HFF-Myc (cell line): ENCODE data around the gene CPNE5.

Experiments
- DNase-seq: peaks from one replicate; pipeline ENCODE4 v3.0.0-alpha.2; 2011; ENCODE audit warnings: low read depth; ENCODE audit errors: extremely low read depth
- H3K4me3 ChIP-seq: replicated peaks from 2 replicates; pipeline ENCODE4 v1.5.1; 2011; ENCODE audit warnings: low read depth, mild to moderate bottlenecking, control low read depth, low read length
- TF ChIP-seq, protein P1 (sequence below): IDR thresholded peaks from 2 replicates; pipeline ENCODE4 v1.5.1; 2012; ENCODE audit warnings: mild to moderate bottlenecking, low read depth, low read length, control low read depth; ENCODE audit errors: missing control alignments

CPNE5 gene

DNA sequence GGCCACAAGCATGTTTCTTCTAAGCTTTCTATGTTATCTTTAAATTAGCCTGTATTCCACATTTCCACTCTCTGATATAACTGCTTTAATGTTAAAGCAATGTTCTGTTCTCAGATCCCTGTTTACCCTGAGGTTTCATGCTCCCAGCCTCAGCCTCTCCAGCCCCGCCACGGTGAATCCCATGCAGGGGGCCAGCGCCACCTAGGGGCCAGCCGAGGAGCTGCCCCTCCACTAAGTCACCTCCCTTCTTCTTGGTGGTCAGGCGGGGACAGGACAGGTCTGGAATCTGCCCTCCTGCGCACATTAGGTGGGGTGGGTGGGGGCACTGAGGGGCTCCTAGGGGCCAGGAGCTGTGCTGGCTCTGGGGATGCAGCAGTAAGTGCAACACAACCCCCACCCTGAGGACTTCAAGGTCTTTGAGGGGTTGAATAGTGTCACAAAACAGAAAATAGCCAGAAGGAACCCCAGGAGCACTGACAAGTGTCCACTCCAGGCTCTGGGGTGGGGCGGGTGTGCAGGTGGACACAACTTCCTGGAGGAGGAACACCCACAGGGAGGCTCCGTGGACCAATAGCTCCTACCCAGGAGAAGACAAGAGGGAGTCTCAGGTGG, 80.0 kb downstream of the CPNE5 start:
- TF ChIP-seq, protein P1, sequence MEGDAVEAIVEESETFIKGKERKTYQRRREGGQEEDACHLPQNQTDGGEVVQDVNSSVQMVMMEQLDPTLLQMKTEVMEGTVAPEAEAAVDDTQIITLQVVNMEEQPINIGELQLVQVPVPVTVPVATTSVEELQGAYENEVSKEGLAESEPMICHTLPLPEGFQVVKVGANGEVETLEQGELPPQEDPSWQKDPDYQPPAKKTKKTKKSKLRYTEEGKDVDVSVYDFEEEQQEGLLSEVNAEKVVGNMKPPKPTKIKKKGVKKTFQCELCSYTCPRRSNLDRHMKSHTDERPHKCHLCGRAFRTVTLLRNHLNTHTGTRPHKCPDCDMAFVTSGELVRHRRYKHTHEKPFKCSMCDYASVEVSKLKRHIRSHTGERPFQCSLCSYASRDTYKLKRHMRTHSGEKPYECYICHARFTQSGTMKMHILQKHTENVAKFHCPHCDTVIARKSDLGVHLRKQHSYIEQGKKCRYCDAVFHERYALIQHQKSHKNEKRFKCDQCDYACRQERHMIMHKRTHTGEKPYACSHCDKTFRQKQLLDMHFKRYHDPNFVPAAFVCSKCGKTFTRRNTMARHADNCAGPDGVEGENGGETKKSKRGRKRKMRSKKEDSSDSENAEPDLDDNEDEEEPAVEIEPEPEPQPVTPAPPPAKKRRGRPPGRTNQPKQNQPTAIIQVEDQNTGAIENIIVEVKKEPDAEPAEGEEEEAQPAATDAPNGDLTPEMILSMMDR = peak; percentile 98
- DNase-seq = no peak
- H3K4me3 ChIP-seq = no peak overlapping the region

DNA sequence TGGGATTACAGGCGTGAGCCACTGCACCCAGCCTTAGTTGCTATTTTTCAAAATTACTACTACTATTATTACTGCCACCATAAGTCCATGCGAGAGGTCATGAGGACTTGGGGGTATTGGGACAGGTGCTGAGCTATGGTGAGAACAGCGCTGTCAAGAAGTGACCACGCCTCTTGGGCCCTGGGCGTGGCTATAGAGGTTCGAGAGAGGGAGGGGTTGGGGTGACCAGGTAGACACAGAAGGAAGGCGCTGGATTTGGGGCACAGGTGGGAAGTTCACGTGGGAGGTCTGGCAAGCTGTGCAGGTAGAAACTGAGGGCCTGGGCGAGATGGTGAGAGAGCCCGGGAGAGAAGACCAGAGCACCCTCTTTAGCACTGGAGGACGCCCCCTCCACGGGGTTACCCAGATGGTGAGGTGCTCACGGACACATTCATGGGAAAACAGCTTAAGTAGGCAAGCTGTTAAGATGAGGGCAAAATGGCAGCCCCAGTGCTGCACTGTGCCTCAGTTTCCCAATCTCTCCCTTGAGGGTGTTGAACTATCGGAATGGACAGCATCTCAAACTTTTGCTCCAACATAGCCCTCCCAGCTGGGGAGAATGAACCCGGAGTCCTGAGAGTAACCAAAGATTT, 80.6 kb downstream of the CPNE5 start:
- no peak overlapping the region for H3K4me3 ChIP-seq
- no peak for DNase-seq
- TF ChIP-seq, protein P1 = no peak

DNA sequence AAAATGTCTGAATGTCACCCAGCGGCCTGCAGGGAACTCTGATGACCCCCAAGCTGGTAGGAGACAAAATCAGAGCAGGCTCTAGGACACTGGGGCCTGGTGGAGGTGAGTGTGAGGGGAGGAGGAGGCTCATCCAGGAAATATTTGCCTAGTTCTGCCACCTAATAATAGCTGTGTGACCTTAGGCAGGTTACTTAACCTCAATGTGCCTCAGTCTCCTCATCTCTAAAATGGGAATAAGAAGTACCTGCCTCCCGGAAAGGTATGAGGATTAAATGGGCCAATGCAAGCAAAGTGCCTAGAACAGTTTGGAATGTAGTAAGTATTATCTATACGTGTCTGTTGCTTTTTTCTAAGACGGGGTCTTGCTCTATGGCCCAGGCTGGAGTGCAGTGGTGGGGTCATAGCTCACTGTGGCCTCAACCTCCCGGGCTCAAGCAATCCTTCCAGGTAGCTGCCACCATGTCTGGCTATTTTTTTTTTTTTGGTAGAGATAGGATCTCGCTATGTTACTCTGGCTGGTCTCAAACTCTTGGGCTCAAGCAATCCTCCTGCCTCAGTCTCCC, 81.2 kb downstream of the CPNE5 start:
- no peak for DNase-seq
- no peak overlapping the region for H3K4me3 ChIP-seq
- TF ChIP-seq, protein P1 = no peak

DNA sequence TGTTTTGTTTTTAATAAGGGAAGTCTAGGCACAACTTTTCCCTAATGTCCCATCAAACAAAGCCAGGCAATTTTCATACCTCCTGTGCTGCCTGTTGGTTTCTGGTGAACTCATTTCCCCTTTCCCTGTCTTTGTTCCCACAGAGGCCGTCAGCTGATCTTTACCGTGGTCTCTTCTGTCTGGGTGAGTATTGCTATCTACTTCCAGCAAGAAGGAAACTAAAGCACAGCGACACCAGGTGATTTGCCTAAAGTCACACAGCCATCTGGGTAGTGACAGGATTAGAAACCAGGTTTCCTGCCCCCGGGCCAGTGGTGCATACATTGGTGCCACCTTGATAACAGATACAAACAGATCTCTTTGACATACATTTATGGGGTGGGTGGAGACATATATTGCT, 82.0 kb downstream of the CPNE5 start:
- H3K4me3 ChIP-seq = no peak overlapping the region
- TF ChIP-seq, protein P1 = no peak
- DNase-seq = no peak

DNA sequence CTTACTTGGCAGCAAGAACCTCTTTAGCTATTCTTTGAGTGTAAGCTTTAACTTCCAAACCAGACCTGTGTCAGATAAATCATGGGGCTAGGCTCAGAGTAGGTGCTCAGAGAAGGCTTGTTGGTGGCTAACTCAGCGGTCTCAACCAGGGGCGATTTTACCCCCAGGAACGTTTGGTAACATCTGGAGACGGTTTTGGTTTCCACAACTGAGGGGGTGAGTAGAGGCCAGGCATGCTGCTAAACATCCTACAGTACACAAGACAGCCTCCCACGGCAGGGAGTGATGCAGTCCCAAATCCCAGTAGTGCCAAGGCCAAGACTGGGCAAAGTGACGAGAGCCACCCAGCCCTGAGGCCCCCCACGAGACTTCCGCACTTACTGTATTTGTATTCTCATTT, 82.5 kb downstream of the CPNE5 start:
- no peak overlapping the region for H3K4me3 ChIP-seq
- no peak for DNase-seq
- TF ChIP-seq, protein P1 = no peak

DNA sequence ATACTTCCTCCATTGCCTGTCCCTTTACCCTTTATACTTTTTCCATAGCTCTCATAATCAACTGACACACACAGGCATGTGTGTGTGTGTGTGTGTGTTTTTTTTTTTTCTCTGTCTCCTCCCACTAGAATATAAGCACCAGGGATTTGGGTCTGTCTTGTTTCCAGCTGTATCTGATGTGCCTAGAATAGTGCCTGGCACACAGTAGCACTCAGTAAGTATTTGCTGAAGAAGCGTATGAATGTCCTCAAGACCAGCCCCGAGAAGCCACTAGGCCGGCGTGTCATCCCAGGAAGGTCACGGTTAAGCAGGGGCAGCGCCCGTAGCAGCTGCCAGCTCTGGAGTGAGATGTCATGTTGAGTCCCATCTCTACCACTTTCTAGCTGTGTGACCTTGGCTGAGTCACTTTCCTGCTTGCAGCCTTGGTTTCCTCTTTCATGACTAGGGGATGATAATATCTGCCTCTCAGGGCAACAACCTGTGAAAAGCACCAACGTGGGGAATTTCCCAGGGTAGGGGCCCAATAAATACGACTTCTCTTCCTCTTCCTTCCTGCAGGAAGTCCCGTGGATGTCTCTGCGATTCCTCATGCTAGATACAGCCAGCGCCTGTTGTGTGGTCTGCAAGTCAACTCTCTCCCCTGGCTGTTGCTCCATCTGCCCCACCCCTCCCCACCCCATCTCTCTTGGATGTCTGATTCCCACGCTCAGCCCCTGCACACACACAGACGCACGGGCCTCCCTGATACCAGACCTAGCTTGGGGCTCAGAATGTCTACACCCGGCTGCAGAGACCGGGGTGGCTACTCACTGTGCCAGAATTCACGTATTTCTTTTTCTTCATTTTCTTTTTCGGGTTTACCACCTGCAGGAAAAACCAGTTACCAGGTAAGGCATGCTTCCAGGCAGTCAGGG, 83.6 kb downstream of the CPNE5 start:
- no peak for DNase-seq
- no peak overlapping the region for H3K4me3 ChIP-seq
- TF ChIP-seq, protein P1 = no peak
